Naive thymus-derived CD8-positive, alpha-beta T cell (primary cell): ENCODE results near the gene MXRA7. TPM values are rescaled to one million over a fixed set of nuclear protein-coding genes. Genes with fewer than 3 reads are reported as not detected.
"Not testable (repeated sequence)": the region's sequence is repeated elsewhere in the genome, so short reads cannot be mapped to it uniquely, and the experiment has no call there.

Experiments
- ATAC-seq, 2 donors: fragments of 150-1000 bp; cut with Tn5 transposase in 1 of 2; sonication (Bioruptor Pico), chemical (Tn5 transposase) in 1 of 2; 1 replicate in 1 of 2; 2 replicates in 1 of 2; pipeline ENCODE4 v1.10.0; 2021; ENCODE audit warnings: mild to moderate bottlenecking in 2 of 2, moderate library complexity in 2 of 2
- POLR2A ChIA-PET: fragments of 350-600 bp; sonication (Branson Sonifier 250); formaldehyde crosslinking; loops from one replicate; lab custom pipeline; 2021; ENCODE audit warnings: antibody characterized with exemption; lab: Charles Lee
- DNase-seq, 10 donors: peaks; one replicate each; pipeline versions ENCODE4 v3.0.0 to v3.0.0-alpha.2; 2020 to 2022
- H3K27ac Mint-ChIP-seq, 10 donors: one replicate each; pipeline ENCODE4 v1.8.0; 2020 to 2022; ENCODE audit warnings: mild to moderate bottlenecking in 10 of 10, mixed read lengths in 10 of 10, moderate library complexity in 4 of 10, inconsistent platforms in 1 of 10
- H3K27me3 Mint-ChIP-seq, 5 donors: one replicate each; pipeline ENCODE4 v1.8.0; 2021 to 2022; ENCODE audit warnings: mixed read lengths in 5 of 5
- H3K36me3 Mint-ChIP-seq, 3 donors: one replicate each; pipeline ENCODE4 v1.8.0; 2020 to 2022; ENCODE audit warnings: mixed read lengths in 3 of 3, mild to moderate bottlenecking in 2 of 3, inconsistent platforms in 1 of 3
- H3K4me1 Mint-ChIP-seq, 4 donors: one replicate each; pipeline ENCODE4 v1.8.0; 2021 to 2022; ENCODE audit warnings: mixed read lengths in 4 of 4
- H3K4me3 Mint-ChIP-seq, 10 donors: one replicate each; pipeline ENCODE4 v1.8.0; 2020 to 2022; ENCODE audit warnings: mild to moderate bottlenecking in 10 of 10, mixed read lengths in 10 of 10, moderate library complexity in 6 of 10, inconsistent platforms in 1 of 10
- H3K9me3 Mint-ChIP-seq, 9 donors: one replicate each; pipeline ENCODE4 v1.8.0; 2020 to 2022; ENCODE audit warnings: mixed read lengths in 9 of 9, mild to moderate bottlenecking in 3 of 9, inconsistent platforms in 1 of 9, moderate library complexity in 1 of 9
- polyA plus RNA-seq, 3 donors: library from polyadenylated mRNA; unstranded; fragments of 300-500 nt; fragmentation: Illumina TruSeq; gene quantifications; one replicate each; pipeline ENCODE4 v1.2.3, GENCODE V29; 2021
- total RNA-seq, 8 experiments: library from RNA in 2 of 8; stranded (reverse) in 2 of 8; gene quantifications; one replicate each; pipeline ENCODE4 v1.2.3 and lab custom pipeline; 2021 to 2026

Gene MXRA7
- total and polyA plus RNA-seq, 5 experiments from 2014 or later: 2.2 to 25.3 (median 13.9) TPM

GRCh38 chr17:76734080-76734840 is 23.5 kb upstream of the MXRA7 start:
- DNase-seq: peak in 1 of 10 donors; percentile 19
- H3K36me3 Mint-ChIP-seq: peaks cover 21 to 69% (median 34%) of the 10 kb centered on the region in 3 donors
- POLR2A ChIA-PET: interaction anchor here (0.6 to 7.2 kb wide), 6 partner anchors 9 to 82 kb away, joined by 4 to 184 read pairs (median 60); partner anchors contain the start of genes JMJD6 and METTL23

GRCh38 chr17:76733618-76733957 is 22.8 kb upstream of the MXRA7 start:
- H3K4me3 Mint-ChIP-seq: peak overlapping the region; percentile 90 to 98 (median 94)

More at GRCh38 chr17:76734080-76734840, 23.5 kb upstream of the MXRA7 start:
- no peak for ATAC-seq
- Mint-ChIP-seq H3K27ac (peak overlapping the region; percentile 85 to 99 (median 97)), H3K9me3 (no peaks in the 10 kb centered on the region), H3K4me1 (peaks cover 34 to 75% (median 70%) of the 10 kb centered on the region in 4 donors), H3K4me3 (peak overlapping the region; percentile 90 to 98 (median 94)), H3K27me3 (no peaks in the 10 kb centered on the region)

GRCh38 chr17:76732734-76733617 is 22.2 kb upstream of the MXRA7 start:
- peak overlapping the region; percentile 30 to 97 (median 82) for H3K27ac Mint-ChIP-seq
- no peak for ATAC-seq
- peak overlapping the region in 9 of 10 donors; percentile 20 to 98 (median 94) for H3K4me3 Mint-ChIP-seq
- H3K9me3 Mint-ChIP-seq: no peaks in the 10 kb centered on the region
- no peak for DNase-seq
- peaks cover 21 to 72% (median 34%) of the 10 kb centered on the region in 3 donors for H3K36me3 Mint-ChIP-seq
- peaks cover 24 to 72% (median 65%) of the 10 kb centered on the region in 4 donors for H3K4me1 Mint-ChIP-seq
- H3K27me3 Mint-ChIP-seq: no peaks in the 10 kb centered on the region
- POLR2A ChIA-PET: interaction anchor here (0.6 to 7.2 kb wide), 8 partner anchors 10 to 375 kb away, joined by 3 to 93 read pairs (median 4); no protein-coding TSS in a partner anchor

More at GRCh38 chr17:76733618-76733957, 22.8 kb upstream of the MXRA7 start:
- H3K27me3 Mint-ChIP-seq: no peaks in the 10 kb centered on the region
- POLR2A ChIA-PET: interaction anchor here (0.6 to 7.2 kb wide), 4 partner anchors 19 to 83 kb away, joined by 3 to 93 read pairs (median 5); no protein-coding TSS in a partner anchor
- ATAC-seq: no peak
- H3K4me1 Mint-ChIP-seq: peaks cover 31 to 72% (median 68%) of the 10 kb centered on the region in 4 donors
- no peak for DNase-seq
- H3K27ac Mint-ChIP-seq: peak overlapping the region in 9 of 10 donors; percentile 30 to 97 (median 93)
- no peaks in the 10 kb centered on the region for H3K9me3 Mint-ChIP-seq
- peaks cover 21 to 72% (median 34%) of the 10 kb centered on the region in 3 donors for H3K36me3 Mint-ChIP-seq

GRCh38 chr17:76731800-76732733 is 21.3 kb upstream of the MXRA7 start:
- Mint-ChIP-seq H3K36me3 (peaks cover 21 to 76% (median 34%) of the 10 kb centered on the region in 3 donors), H3K4me1 (peaks cover 29 to 80% (median 71%) of the 10 kb centered on the region in 4 donors), H3K27ac (peak overlapping the region; percentile 56 to 97 (median 72)), H3K4me3 (peak overlapping the region in 6 of 10 donors; percentile 22 to 94 (median 32))
- POLR2A ChIA-PET: interaction anchor here (0.6 to 7.2 kb wide), 8 partner anchors 10 to 376 kb away, joined by 3 to 93 read pairs (median 4); no protein-coding TSS in a partner anchor
- H3K9me3 Mint-ChIP-seq, DNase-seq, ATAC-seq, H3K27me3 Mint-ChIP-seq: not testable (repeated sequence)

- peak in 4 of 10 donors; percentile 23 to 49 (median 34) for DNase-seq
- H3K27me3 Mint-ChIP-seq: no peaks in the 10 kb centered on the region
- H3K27ac Mint-ChIP-seq: peak overlapping the region; percentile 91 to 99 (median 98)
- POLR2A ChIA-PET: interaction anchor here (0.5 to 9.3 kb wide), 26 partner anchors 10 to 1467 kb away, joined by 3 to 184 read pairs (median 4); partner anchors contain the start of genes MFSD11, MXRA7, PRPSAP1 and RECQL5
- ATAC-seq: no peak
- peaks cover 0 to 70% (median 9%) of the 10 kb centered on the region in 3 donors for H3K36me3 Mint-ChIP-seq
- peak overlapping the region; percentile 91 to 99 (median 97) for H3K4me3 Mint-ChIP-seq
- H3K9me3 Mint-ChIP-seq: no peaks in the 10 kb centered on the region
- peaks cover 13 to 79% (median 63%) of the 10 kb centered on the region in 4 donors for H3K4me1 Mint-ChIP-seq
Observed at GRCh38 chr17:76727745-76728456, 17.1 kb upstream of the MXRA7 start.

- Mint-ChIP-seq H3K4me1 (peaks cover 13 to 75% (median 59%) of the 10 kb centered on the region in 4 donors), H3K27me3 (no peaks in the 10 kb centered on the region), H3K27ac (peak within 1 kb of the TSS; percentile 91 to 99 (median 98)), H3K36me3 (peaks cover 0 to 70% (median 10%) of the 10 kb centered on the region in 3 donors), H3K9me3 (no peaks in the 10 kb centered on the region), H3K4me3 (peak within 1 kb of the TSS; percentile 91 to 99 (median 97))
- peak; percentile 62 to 76 for ATAC-seq
- POLR2A ChIA-PET: interaction anchor here (0.5 to 9.3 kb wide), 27 partner anchors 10 to 1060 kb away, joined by 3 to 184 read pairs (median 4); partner anchors contain the start of genes MFSD11, MXRA7, PRPSAP1 and RECQL5
- peak in 7 of 10 donors; percentile 84 to 94 (median 87) for DNase-seq
Observed at GRCh38 chr17:76726776-76727718, 16.3 kb upstream of the MXRA7 start, which contains the start of gene METTL23. TSS of gene METTL23 (plus strand) at chr17:76726839. CDS start at chr17:76729711, 2,872 bp downstream.

- H3K4me3 Mint-ChIP-seq: peak within 1 kb of the TSS; percentile 91 to 99 (median 97)
- H3K9me3 Mint-ChIP-seq: no peaks in the 10 kb centered on the region
- peak; percentile 81 to 85 for ATAC-seq
- peak in 5 of 10 donors; percentile 91 to 97 (median 94) for DNase-seq
- H3K27me3 Mint-ChIP-seq: no peaks in the 10 kb centered on the region
- peaks cover 0 to 70% (median 15%) of the 10 kb centered on the region in 3 donors for H3K36me3 Mint-ChIP-seq
- H3K27ac Mint-ChIP-seq: peak within 1 kb of the TSS; percentile 91 to 99 (median 98)
- H3K4me1 Mint-ChIP-seq: peaks cover 13 to 75% (median 59%) of the 10 kb centered on the region in 4 donors
- POLR2A ChIA-PET: interaction anchor here (0.6 to 9.3 kb wide), 11 partner anchors 9 to 416 kb away, joined by 3 to 184 read pairs (median 6); partner anchors contain the start of genes MFSD11, PRPSAP1 and SRSF2
Observed at GRCh38 chr17:76726231-76726775, 15.5 kb upstream of the MXRA7 start, which contains the start of gene JMJD6. TSS of gene JMJD6 (minus strand) at chr17:76726606. CDS start at chr17:76726475, 131 bp downstream.

GRCh38 chr17:76725580-76726230 is 14.9 kb upstream of the MXRA7 start:
- DNase-seq: peak in 9 of 10 donors; percentile 49 to 90 (median 66)
- POLR2A ChIA-PET: interaction anchor here (0.6 to 9.3 kb wide), 12 partner anchors 9 to 1214 kb away, joined by 3 to 184 read pairs (median 8); partner anchors contain the start of genes MFSD11, MXRA7, PRPSAP1 and SRSF2
- peak overlapping the region; percentile 91 to 99 (median 95) for H3K4me3 Mint-ChIP-seq
- H3K36me3 Mint-ChIP-seq: peaks cover 0 to 72% (median 17%) of the 10 kb centered on the region in 3 donors
- no peaks in the 10 kb centered on the region for H3K27me3 Mint-ChIP-seq
- H3K9me3 Mint-ChIP-seq: no peaks in the 10 kb centered on the region
- peaks cover 15 to 78% (median 58%) of the 10 kb centered on the region in 4 donors for H3K4me1 Mint-ChIP-seq
- H3K27ac Mint-ChIP-seq: peak overlapping the region; percentile 91 to 99 (median 96)
- ATAC-seq: peak; percentile 24 to 25
